ENCODE results near the gene PFKFB3.
A peak's percentile ranks its signal among the peaks of the same experiment; 100 is the strongest.

PFKFB3 gene

DNA sequence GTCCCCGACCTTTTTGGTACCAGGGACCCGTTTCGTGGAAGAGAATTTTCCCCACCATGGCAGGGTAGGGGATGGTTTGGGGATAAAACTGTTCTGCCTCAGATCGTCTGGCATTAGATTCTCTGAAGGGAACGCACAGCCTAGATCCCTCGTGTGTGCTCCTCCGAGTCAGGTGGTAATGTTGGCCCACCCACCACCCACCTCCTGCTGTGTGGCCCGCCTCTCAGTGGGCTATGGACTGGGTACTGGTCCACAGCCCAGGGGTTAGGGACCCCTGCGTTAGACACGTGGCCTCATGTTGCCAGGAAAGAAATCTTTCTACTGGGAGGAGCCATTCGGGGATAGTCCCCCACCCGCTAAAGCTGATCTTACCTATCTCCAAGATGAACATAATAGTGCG is 27.0 kb downstream of the PFKFB3 start:
- peak overlapping the region; percentile 32; the same call in 1 of the 2 replicates for H3K27ac ChIP-seq
- CTCF ChIA-PET: no interaction called here
- POLR2A ChIA-PET (ENCODE audit: low non-redundant PET): no interaction called here
- DNase-seq (ENCODE audit: low spot score): no peak
- TF ChIP-seq, protein P1, sequence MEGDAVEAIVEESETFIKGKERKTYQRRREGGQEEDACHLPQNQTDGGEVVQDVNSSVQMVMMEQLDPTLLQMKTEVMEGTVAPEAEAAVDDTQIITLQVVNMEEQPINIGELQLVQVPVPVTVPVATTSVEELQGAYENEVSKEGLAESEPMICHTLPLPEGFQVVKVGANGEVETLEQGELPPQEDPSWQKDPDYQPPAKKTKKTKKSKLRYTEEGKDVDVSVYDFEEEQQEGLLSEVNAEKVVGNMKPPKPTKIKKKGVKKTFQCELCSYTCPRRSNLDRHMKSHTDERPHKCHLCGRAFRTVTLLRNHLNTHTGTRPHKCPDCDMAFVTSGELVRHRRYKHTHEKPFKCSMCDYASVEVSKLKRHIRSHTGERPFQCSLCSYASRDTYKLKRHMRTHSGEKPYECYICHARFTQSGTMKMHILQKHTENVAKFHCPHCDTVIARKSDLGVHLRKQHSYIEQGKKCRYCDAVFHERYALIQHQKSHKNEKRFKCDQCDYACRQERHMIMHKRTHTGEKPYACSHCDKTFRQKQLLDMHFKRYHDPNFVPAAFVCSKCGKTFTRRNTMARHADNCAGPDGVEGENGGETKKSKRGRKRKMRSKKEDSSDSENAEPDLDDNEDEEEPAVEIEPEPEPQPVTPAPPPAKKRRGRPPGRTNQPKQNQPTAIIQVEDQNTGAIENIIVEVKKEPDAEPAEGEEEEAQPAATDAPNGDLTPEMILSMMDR (conservative IDR thresholded peaks at IDR 0.05; ENCODE audit: low read depth): no peak

DNA sequence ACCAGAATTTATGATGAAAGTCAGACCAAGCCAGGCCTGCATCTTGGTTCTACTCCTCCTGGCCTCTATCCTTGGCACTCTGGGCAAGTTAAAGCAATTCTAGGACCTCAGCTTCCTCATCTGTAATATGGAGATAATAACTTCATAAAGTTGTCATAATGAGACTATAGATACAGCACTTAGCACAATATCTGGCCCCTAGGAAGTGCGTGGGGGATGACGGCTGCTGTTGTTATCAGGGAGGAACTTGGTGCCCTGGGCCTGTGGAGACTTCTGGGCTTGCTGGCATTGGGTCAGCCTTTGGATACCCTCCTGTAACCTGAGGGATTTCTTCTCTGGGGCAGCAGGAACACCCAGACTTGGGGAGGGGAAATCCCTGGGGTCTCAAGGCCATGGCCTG is 27.6 kb downstream of the PFKFB3 start:
- CTCF ChIA-PET: no interaction called here
- no peak for DNase-seq (ENCODE audit: low spot score)
- POLR2A ChIA-PET (ENCODE audit: low non-redundant PET): no interaction called here
- TF ChIP-seq, protein P1 (conservative IDR thresholded peaks at IDR 0.05; ENCODE audit: low read depth): no peak
- no peak overlapping the region for H3K27ac ChIP-seq

DNA sequence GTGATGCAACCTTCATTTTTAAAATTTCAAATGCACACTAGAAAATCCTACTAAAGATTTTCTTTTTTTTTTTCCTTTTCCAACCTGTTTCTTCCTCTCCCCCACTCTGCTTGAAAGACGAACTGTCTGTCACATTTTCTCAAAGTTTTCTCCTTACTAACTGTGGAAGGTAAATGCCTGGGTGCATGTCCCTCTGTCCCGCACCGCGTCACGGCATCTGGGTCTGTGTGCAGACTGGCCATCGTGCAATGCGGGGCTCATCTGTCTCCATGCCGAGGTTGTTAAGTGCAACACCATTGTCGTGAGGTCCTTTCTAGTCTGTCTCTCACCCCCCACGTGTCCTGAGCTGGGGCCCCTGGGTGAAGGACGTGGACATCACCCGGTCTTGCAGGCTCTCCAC is 28.4 kb downstream of the PFKFB3 start:
- ChIA-PET CTCF (interaction anchor here (0.6 kb wide), 1 partner anchor 217 kb away, joined by 3 read pairs; no protein-coding TSS in a partner anchor), POLR2A (ENCODE audit: low non-redundant PET) (no interaction called here)
- TF ChIP-seq, protein P1 (conservative IDR thresholded peaks at IDR 0.05; ENCODE audit: low read depth): no peak
- H3K27ac ChIP-seq: no peak overlapping the region
- DNase-seq (ENCODE audit: low spot score): no peak

DNA sequence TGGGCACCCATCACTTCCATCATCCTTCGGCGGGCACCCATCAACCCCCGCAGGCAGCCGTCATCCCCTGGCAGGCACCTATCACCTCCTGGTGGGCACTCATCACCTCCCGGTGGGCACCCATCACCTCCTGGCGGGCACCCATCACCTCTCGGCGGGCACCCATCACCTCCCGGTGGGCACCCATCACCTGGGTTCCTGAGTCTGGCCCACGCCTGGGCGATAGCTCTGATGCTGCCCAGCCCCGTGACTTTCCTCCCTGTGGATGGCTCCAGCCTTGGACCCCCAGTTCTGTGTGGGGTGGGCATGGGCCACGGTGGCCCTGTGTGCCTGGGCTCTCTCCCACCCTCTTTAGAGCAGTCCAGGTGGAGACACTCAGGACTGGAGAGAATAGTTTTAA is 29.0 kb downstream of the PFKFB3 start:
- ChIA-PET CTCF (interaction anchor here (0.6 kb wide), 1 partner anchor 218 kb away, joined by 3 read pairs; no protein-coding TSS in a partner anchor), POLR2A (ENCODE audit: low non-redundant PET) (no interaction called here)
- DNase-seq (ENCODE audit: low spot score): no peak
- TF ChIP-seq, protein P1 (conservative IDR thresholded peaks at IDR 0.05; ENCODE audit: low read depth): no peak
- no peak overlapping the region for H3K27ac ChIP-seq

DNA sequence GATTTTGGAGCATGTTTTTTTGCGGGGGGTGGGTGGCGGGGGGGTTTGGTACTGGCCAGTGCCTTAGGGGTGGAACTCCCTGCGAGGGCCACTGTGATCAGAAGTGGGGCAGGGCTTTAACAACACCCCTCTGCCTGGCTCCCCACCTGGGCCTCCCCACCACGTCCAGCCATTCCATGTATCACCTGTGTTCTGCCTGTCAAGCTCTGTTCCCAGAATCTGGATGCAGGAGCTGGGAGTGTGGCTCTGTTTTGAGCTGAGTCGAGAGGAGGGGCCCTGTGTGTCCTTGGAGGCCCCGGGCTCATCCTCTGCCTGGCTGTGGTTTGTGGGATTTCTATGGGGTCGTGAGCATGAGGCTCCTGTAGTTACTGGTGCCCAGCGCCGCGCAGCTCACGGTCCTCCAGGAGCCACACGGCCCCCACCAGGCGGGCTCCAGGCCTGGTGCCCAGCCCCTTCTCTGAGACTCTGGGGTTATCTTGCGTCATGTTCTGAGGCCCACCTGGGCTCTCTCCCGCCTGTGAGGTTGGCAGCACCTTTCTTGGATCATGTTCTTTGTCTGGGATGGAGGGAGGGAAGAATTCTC is 29.6 kb downstream of the PFKFB3 start:
- ChIA-PET CTCF (no interaction called here), POLR2A (ENCODE audit: low non-redundant PET) (no interaction called here)
- DNase-seq (ENCODE audit: low spot score): no peak
- no peak overlapping the region for H3K27ac ChIP-seq
- TF ChIP-seq, protein P1 (conservative IDR thresholded peaks at IDR 0.05; ENCODE audit: low read depth): no peak

DNA sequence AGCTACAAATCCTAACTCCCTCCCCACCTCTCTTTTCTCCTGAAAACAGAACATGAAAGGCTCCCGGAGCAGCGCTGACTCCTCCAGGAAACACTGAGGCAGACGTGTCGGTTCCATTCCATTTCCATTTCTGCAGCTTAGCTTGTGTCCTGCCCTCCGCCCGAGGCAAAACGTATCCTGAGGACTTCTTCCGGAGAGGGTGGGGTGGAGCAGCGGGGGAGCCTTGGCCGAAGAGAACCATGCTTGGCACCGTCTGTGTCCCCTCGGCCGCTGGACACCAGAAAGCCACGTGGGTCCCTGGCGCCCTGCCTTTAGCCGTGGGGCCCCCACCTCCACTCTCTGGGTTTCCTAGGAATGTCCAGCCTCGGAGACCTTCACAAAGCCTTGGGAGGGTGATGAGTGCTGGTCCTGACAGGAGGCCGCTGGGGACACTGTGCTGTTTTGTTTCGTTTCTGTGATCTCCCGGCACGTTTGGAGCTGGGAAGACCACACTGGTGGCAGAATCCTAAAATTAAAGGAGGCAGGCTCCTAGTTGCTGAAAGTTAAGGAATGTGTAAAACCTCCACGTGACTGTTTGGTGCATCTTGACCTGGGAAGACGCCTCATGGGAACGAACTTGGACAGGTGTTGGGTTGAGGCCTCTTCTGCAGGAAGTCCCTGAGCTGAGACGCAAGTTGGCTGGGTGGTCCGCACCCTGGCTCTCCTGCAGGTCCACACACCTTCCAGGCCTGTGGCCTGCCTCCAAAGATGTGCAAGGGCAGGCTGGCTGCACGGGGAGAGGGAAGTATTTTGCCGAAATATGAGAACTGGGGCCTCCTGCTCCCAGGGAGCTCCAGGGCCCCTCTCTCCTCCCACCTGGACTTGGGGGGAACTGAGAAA is 30.4 kb downstream of the PFKFB3 start:
- no peak for DNase-seq (ENCODE audit: low spot score)
- peak overlapping the region; percentile 17 for H3K27ac ChIP-seq
- TF ChIP-seq, protein P1 (conservative IDR thresholded peaks at IDR 0.05; ENCODE audit: low read depth): no peak
- ChIA-PET CTCF (no interaction called here), POLR2A (ENCODE audit: low non-redundant PET) (interaction anchor here (0.7 kb wide), 1 partner anchor 114 kb away, joined by 3 read pairs; no protein-coding TSS in a partner anchor)
